IPS-11a (cell line): ENCODE measurements around the gene JAZF1.

Experiments
- H3K4me3 ChIP-seq: one replicate; pipeline ENCODE4 v1.5.1; 2013; ENCODE audit warnings: low read depth, low read length, control low read depth

JAZF1 gene

DNA sequence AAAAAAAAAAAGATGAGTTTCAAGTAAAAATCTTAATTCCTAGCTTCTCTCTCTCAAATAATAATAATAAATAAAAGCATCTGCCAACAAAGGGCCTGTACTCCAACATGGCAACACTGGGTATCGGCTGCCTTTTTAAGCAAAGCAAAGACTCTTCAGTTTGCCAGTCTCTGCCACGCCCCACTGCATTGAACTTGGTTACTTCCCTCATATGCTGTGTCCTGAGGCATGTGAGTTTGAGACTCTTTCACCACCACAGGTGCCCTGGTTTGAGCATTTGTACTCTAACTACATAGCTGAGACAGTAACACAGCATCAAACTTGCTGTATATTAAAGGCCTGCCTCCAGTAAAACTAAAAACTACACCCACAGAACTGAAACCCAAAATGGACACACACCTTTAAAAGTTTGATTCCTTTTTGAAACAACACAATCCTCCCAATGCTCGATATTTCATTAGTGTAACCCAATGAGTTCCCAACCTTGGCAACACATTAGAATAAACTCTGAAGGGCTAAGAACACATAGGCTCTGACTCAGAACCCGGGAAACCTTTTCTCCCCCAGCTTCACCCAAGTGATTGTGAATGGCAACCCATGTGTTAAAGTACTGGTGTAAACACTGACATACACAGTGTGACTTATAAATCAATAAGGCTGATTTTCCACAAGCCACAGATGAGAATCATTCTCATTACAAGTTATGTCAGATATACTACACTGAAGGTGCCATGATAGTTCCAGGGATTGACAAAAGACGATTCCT lies 12.0 kb downstream of the JAZF1 start:
- H3K4me3 ChIP-seq, result no peak overlapping the region

- no peak overlapping the region for H3K4me3 ChIP-seq
Observed at GRCh38 chr7:28166982-28167715, 13.4 kb downstream of the JAZF1 start.

DNA sequence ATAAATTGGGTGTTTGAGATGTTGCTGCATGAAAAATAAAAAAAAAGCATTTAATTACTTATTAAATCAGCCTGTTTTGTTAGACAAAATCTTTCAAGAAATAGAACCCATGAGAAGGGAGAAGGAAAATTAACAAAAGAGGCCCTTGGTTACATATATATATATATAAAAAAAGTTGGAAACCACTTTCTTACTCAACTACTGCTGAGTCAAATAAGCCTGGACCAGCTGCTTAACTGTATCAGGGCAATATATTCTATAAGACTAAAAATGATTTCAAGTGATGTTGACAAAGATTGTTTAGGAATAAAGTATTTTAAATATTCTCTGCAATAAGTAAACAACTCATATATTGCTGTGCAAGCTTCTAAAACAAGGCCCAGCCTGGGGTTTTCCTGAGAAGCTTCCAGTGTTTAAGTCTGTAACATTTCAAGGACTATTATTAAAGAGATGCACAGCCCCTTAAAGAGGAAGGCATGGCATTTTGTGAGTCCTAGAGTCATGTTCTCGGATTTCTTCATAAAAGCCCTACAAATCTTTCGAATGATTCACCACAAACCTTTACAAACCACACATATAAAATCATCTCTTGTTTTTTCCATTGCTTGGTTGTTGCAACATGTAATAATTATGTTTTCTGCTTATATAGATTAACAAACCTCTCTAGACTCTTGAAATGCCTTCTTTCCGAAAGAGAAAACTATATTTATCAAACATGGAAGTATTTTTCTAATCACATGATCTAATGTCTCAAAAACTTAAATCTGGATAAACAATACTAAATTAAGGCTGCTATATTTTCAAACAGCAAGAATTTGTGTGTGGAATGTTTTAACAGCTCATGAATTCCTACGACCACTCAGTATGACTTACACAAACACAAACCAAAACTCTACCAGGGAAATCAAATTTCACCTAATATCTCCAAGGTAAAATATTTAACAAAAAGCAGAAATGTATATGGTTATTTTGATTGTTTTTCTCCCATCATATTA lies 14.3 kb downstream of the JAZF1 start:
- H3K4me3 ChIP-seq, result no peak overlapping the region

DNA sequence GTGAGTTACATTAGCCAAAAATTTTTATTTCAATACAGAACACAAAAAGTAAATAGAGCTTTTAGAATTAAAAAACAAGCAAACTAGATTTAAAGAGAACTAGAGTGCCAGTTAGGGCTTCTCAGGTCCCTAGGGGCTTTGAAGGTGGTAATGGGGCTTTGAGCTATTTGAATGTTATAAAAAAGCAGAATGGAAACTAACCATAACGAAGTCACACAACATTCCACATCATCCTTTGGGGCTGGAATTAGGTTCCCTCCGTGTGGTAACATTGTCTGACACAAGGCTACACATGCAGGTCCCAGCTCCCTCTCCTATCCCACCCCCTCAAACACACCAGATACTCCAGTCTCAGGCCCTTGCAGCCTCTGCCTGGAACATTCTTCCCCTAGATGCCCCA lies 15.3 kb downstream of the JAZF1 start:
- H3K4me3 ChIP-seq, result no peak overlapping the region

- no peak overlapping the region for H3K4me3 ChIP-seq
Observed at GRCh38 chr7:28163949-28164348, 16.6 kb downstream of the JAZF1 start.

DNA sequence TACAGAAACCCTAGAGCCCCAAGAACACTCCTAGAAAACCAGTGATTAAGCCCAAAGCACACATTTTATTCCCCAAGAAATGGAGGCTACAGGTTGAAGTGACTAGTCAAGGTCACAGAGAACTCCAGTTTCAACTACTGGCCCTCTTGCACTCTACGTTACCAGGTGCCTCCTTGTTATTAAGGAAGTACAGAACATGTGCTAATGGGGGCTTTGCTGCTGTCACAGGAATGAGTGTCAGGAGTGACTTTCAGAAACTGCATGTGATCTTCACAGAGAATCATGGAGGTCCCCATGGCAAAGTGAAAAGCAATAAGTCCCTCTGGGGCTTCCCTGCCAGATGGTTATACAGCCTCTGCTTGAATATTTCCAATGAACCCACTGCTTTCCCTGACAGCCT lies 19.3 kb downstream of the JAZF1 start:
- no peak overlapping the region for H3K4me3 ChIP-seq

- H3K4me3 ChIP-seq, result no peak overlapping the region
Observed at GRCh38 chr7:28160551-28160991, 20.0 kb downstream of the JAZF1 start.

DNA sequence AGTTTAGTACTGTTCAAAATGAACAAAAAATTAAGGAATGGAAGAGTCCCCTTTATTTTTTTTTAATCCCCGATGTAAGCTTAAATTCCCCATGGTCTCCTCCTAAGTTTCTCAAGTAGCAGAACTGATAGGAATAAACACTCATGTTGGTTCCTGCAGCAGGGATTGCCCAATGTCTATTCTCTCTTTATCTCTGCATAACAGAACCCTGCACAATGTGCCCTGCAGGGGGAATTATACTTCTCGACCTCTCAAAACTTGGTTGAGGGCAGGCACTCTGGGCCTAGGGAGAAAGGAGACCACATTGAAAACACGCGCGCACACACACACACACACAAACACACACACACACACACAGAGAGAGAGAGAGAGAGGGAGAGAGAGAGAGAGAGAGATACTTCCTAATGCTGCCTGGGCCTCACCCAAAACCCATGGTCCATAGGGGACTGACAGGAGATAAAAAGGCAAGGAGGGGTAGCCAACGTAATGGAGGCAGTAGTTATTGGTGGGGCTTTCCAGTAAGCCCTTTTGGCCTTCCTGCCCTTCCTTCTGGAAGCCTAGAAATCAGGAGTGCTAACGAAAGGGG lies 22.7 kb downstream of the JAZF1 start:
- no peak overlapping the region for H3K4me3 ChIP-seq

DNA sequence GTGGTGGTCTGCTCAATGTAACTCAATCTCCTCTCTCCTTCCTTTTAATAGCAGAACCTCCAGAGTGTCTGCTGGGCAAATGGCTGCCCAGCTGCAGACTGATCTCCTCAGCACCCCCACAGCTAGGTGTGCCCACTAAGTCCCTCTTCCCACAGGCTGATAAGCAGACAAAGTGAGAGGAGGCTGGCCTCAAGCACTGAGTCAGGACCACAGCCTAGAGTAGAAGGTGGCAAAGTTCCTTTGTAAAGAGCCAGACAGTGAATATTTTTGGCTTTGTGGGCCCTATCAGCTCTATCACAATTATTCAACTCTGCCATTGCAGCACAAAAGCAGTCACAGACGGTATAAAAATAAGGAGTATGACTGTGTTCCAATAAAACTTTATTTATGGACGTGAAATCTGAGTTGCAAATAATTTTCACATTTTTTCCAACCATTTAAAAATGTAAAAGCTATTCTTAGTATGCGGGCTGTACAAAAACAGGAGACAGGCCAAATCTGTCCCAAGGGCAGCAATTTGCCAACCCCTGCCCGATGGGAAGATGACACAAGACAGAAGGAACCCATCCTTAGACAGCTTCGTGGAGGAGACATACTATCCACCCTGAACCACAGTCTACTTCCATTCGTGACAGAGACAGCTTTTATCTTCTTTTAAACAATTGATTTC lies 23.4 kb downstream of the JAZF1 start:
- H3K4me3 ChIP-seq, result no peak overlapping the region

GRCh38 chr7:28156401-28156800 lies 24.2 kb downstream of the JAZF1 start:
- H3K4me3 ChIP-seq, result no peak overlapping the region

GRCh38 chr7:28155964-28156363 lies 24.6 kb downstream of the JAZF1 start:
- no peak overlapping the region for H3K4me3 ChIP-seq

- H3K4me3 ChIP-seq, result no peak overlapping the region
Observed at GRCh38 chr7:28155019-28155660, 25.5 kb downstream of the JAZF1 start.

- no peak overlapping the region for H3K4me3 ChIP-seq
Observed at GRCh38 chr7:28152594-28152993, 28.0 kb downstream of the JAZF1 start.

GRCh38 chr7:28151965-28152364 lies 28.6 kb downstream of the JAZF1 start:
- H3K4me3 ChIP-seq, result no peak overlapping the region

DNA sequence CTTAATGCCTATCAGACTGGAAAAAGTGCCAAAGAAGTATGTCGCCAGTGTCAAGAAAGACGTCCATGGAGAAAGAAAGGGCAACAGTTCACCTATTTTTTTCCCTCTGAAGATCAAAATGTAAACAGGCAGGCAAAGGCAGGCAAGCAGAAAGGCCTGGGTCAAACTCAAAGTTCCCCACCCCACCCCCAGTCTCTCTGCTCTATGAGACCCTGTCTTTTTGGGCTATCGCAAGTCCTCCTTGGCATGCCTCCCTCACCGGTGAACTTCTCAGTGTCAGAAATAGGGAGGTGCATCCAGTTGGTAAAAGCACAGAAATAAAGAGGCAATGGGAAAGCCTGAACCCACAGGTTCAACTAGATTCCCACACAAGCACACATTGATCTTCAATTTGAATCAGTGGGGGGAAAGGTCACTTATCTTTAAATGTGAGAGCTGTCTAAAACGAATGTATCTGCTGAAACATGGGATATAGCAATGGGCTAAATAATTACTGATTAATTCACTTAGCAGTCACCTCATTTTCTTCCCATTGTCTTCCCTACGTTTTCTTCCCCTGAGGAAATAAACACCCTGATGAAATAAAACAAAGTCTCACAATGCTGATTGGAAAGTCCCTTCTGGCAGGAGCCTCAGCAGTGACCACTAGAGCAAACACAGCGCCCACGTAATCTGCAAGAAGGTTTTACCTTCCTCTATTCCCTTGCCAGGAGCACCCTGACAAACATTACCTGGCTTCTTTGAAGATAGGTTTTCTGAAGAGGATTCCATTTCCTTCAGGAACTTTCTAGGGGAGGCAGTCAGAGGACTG lies 31.1 kb downstream of the JAZF1 start:
- H3K4me3 ChIP-seq, result no peak overlapping the region

DNA sequence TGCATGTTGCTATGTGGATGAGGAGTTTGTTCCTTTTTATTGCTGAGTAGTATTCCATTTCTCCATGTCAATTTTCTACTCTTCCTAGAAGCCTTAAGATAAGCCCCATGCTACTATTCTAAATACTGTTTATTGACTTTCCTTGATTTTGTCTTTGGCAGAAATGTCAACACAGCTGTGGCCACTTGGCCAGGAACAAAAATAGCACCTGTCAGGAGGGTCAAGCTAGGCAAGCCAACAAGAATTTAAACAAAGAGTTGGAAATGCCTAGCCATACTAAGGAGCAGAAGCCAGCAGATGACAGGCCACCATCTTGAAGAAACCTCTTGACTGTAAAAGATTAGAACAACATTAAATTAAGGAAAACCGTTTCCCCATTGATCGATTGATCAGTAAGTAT lies 34.7 kb downstream of the JAZF1 start:
- H3K4me3 ChIP-seq, result no peak overlapping the region

DNA sequence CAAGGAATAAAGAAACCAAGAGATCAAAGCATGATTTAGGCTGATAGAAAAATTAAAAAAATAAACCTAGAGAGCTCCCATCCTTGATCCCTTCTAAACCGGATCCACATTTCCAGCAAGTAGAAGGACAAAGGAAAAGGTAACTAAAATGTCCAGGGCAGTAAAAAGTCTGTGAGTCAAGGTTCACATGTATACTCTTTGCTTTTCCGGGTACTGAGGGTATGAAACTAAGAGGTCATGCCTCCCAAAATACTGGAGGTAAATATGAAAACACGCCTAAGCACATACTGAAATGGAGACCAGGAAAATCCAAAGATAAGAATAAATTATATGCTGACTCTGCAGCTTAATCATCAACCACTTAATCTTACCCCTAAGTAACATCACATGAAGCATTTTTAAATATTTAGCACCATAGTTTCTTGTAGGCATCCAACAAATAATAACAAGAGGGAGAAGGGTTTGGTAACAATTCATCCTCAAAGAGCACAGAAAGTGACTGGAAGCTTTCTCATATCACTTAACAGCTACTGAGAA lies 35.4 kb downstream of the JAZF1 start:
- H3K4me3 ChIP-seq, result no peak overlapping the region

DNA sequence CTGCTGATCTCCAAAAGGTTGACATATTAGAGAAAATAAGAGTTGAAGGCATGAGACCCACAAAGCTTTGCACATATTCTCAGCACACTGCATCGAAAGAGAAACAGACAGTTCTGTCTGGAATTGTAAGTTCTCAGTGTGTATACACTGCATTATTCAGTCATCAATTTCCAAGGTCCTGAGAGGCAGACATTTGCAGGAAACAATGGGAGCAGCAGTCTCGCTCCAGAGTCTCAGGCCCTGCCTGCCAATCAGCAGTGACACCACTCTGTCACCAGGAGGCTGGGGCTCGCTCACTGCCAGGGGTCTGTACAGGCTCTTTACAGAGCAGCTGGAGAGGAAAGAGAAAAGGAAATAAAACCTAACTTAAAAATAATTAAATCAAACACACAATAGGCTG lies 36.3 kb downstream of the JAZF1 start:
- H3K4me3 ChIP-seq, result no peak overlapping the region

- no peak overlapping the region for H3K4me3 ChIP-seq
Observed at GRCh38 chr7:28142650-28143049, 37.9 kb downstream of the JAZF1 start.
